NCI-H128 (cell line): Measurements from ENCODE around the gene GPN2.
"Not testable (repeated sequence)": the region's sequence is repeated elsewhere in the genome, so short reads cannot be mapped to it uniquely, and the experiment has no call there.

Experiments used
- DNase-seq: peaks from one replicate; lab custom pipeline; 2025; ENCODE audit not compliant: unreplicated experiment; lab: John Stamatoyannopoulos, UW

GPN2 gene

GRCh38 chr1:26900815-26901511 is 10.9 kb upstream of the GPN2 start:
- peak; percentile 26 for DNase-seq

- peak; percentile 95 for DNase-seq
Observed at GRCh38 chr1:26900001-26900814, 10.1 kb upstream of the GPN2 start, which contains the start of gene GPATCH3. Gene GPATCH3, minus strand, starts transcription at chr1:26900467. Its CDS starts 25 bp downstream, at chr1:26900442.

- DNase-seq: no peak
Observed at GRCh38 chr1:26897351-26897750, 7.3 kb upstream of the GPN2 start.

GRCh38 chr1:26894263-26894662 is 4.2 kb upstream of the GPN2 start:
- no peak for DNase-seq

GRCh38 chr1:26890467-26890796 is 349 bp upstream of the GPN2 start:
- no peak for DNase-seq

GRCh38 chr1:26888231-26888630 is 1.9 kb downstream of the GPN2 start:
- DNase-seq: no peak

GRCh38 chr1:26887125-26887524 is 3.0 kb downstream of the GPN2 start:
- DNase-seq: no peak

GRCh38 chr1:26882696-26883463 is 7.2 kb downstream of the GPN2 start:
- no peak for DNase-seq

GRCh38 chr1:26881611-26882010 is 8.5 kb downstream of the GPN2 start:
- DNase-seq: not testable (repeated sequence)

GRCh38 chr1:26879793-26880192 is 10.3 kb downstream of the GPN2 start:
- no peak for DNase-seq

- no peak for DNase-seq
Observed at GRCh38 chr1:26877326-26877725, 12.8 kb downstream of the GPN2 start.

GRCh38 chr1:26874896-26875295 is 15.2 kb downstream of the GPN2 start:
- no peak for DNase-seq

GRCh38 chr1:26873097-26873496 is 17.0 kb downstream of the GPN2 start:
- not testable (repeated sequence) for DNase-seq

- peak; percentile 99 for DNase-seq
Observed at GRCh38 chr1:26864610-26865480, 25.2 kb downstream of the GPN2 start.

- DNase-seq: no peak
Observed at GRCh38 chr1:26863685-26864077, 26.4 kb downstream of the GPN2 start.

- DNase-seq: peak; percentile 12
Observed at GRCh38 chr1:26862781-26863684, 27.1 kb downstream of the GPN2 start, which contains the start of gene SFN. Gene SFN, plus strand, starts transcription at chr1:26863149. Its CDS starts 64 bp downstream, at chr1:26863213.

- no peak for DNase-seq
Observed at GRCh38 chr1:26861889-26862378, 28.1 kb downstream of the GPN2 start.

- no peak for DNase-seq
Observed at GRCh38 chr1:26861286-26861701, 28.8 kb downstream of the GPN2 start.

- no peak for DNase-seq
Observed at GRCh38 chr1:26858891-26859640, 31.0 kb downstream of the GPN2 start.
